HG03175 (cell line): ENCODE results near the gene SCRN3.
A peak's percentile ranks its signal among the peaks of the same experiment; 100 is the strongest.
"Not testable (repeated sequence)": the region's sequence is repeated elsewhere in the genome, so short reads cannot be mapped to it uniquely, and the experiment has no call there.

Experiments used
- ATAC-seq: cut with Tn5 transposase; IDR thresholded peaks from one replicate; pipeline ENCODE4 v1.9.1; 2021; ENCODE audit warnings: mild to moderate bottlenecking, moderate library complexity; ENCODE audit not compliant: unreplicated experiment

SCRN3 gene, protein sequence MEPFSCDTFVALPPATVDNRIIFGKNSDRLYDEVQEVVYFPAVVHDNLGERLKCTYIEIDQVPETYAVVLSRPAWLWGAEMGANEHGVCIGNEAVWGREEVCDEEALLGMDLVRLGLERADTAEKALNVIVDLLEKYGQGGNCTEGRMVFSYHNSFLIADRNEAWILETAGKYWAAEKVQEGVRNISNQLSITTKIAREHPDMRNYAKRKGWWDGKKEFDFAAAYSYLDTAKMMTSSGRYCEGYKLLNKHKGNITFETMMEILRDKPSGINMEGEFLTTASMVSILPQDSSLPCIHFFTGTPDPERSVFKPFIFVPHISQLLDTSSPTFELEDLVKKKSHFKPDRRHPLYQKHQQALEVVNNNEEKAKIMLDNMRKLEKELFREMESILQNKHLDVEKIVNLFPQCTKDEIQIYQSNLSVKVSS

DNA sequence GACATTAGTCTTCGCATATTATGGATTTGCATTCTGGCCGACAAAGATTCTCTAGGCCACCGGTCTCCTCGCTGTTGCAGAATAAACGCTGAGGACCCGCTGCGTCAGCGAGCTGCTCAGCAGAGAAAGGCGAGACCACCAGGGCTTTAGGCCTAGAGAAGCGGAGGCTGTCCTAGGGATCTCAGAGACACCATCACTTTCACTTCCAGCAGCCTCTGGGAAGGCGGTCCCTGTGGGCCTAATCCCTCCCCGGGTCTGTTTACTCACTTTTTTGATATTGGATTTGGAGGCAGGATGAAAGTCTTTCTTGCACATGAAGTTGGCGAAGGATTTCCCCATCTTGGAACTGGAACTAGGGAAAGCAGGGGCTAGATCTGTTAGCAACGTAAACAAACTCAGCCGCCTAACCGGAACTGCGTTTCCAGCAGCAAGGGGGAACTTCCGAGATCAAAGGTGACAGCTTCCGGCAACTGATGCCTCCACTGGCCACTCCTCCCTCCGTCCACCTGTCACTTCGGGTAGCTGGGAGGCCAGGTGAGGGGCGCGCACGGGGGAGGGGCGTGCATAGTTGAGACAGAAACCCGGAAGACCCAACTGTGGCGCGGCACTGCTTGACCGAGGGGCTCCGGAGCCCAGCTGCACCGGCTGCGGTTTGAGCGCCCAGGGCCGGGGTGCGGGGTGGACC, at the start of gene SCRN3:
Gene SCRN3, plus strand, starts transcription at position 447 of the 685 bp plus-strand sequence. CDS start 2,554 bp downstream, outside the sequence.
- ATAC-seq = peak; percentile 97

- ATAC-seq = no peak
Observed at GRCh38 chr2:174350018-174350417, 45.5 kb upstream of the SCRN3 start.

DNA sequence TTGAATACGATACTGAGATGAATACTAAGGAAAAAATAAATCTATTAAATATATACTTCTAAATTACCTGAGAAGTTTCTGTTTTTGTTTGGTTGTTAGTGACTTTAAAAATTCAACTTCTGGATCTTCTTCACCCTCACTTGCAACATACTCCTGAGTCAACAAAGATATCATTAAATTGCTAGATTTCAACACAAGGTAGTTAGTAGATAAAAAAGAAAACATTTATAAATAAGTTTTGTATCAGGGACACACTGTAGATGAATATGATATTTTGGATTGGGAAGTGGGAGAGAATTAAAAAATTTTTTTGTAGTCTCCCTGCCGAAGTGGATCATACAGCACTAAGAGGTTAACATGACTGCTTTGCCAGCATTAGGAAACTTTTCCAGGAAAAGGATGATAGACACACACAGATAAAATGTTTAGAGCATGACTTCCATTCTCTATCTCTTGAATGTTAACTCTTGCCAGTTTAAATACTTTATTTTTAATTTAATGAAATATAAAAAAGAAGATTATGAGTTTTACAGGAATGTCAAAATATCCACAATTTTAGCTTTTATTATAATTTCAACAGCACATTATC, 44.8 kb upstream of the SCRN3 start:
- ATAC-seq = no peak

DNA sequence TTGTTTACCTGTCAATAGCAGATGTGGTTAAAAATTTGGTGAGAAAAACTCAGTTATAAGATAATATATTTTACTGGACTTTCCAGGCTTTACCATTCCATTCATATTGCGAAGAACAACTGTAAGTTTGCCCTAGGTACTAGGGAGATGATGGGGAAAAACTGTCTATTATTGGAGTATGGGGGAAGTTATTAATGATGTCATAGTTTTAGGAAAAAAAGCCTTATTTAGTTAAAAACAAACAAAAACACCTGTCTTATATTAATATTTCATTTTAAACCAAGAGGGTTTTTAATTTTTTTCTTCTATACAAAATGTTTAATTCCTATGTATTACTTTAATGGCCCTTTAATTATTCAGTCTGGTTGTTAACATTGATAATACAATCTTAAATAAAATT, 42.5 kb upstream of the SCRN3 start:
- ATAC-seq = no peak

DNA sequence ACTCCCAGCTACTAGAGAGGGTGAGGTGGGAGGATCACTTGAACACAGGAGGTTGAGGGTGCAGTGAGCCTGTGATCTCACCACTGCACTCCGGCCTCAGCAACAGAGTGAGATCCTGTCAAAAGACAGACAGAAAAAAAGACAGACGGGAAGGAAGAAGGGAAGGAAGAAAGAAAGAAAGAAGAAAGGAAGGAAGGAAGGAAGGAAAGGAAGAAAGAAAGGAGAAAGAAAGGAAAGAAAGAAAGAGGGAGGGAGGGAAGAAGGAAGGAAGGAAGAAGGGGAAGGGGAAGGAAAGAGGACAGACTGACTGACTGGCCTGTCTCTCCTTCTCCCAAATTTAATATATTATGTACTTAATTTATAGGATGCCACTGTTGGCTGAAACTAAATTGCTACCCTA, 39.2 kb upstream of the SCRN3 start:
- ATAC-seq = no peak

DNA sequence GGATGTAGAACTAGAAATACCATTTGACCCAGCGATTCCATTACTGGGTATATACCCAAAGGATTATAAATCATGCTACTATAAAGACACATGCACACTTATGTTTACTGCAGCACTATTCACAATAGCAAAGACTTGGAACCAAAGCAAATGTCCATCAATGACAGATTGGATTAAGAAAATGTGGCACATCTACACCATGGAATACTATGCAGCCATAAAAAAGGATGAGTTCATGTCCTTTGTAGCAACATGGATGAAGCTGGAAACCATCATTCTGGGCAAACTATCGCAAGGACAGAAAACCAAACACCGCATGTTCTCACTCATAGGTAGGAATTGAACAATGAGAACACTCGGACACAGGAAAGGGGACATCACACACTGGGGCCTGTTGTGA, 35.9 kb upstream of the SCRN3 start:
- not testable (repeated sequence) for ATAC-seq

DNA sequence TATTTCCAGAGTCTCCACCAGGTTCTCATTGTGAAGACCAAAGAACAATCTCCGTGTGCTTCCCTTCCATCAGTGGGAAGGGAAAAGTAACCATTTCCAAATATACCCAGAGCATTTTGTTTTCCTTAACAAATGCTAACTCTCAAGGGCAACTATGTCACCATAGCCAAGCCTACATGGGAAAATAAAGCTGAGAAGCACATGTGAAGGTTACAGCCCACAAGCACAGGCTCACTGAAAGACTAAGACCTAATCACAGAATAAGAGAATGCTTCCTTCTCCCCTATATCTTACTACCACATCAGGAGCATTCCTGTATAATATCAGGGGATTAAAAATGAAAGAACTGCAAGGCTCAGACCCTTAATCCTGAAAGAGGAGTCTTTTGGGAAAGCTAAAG, 32.6 kb upstream of the SCRN3 start:
- ATAC-seq = no peak

- not testable (repeated sequence) for ATAC-seq
Observed at GRCh38 chr2:174363492-174364225, 31.9 kb upstream of the SCRN3 start.

GRCh38 chr2:174364628-174365027, 30.9 kb upstream of the SCRN3 start:
- no peak for ATAC-seq

GRCh38 chr2:174365571-174365970, 30.0 kb upstream of the SCRN3 start:
- no peak for ATAC-seq

- no peak for ATAC-seq
Observed at GRCh38 chr2:174368691-174369090, 26.8 kb upstream of the SCRN3 start.

DNA sequence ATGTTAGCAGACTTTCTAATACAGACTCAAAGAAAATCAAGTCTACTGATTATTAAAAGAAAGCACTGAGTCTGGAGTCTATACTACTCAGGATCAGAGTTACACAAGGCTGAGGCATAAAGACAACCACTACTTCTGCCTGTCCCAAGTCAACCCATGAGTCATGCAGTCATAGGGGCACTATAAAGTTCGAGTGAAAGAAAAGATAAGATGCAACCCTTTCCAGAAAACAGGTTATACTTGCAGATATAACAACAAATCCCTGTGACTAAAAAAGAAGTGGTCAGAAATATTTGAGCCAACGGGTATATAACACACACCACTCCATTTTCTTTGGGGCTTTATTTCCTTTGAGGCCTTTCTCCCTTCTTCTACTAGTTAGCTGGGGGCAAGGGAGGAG, 18.6 kb upstream of the SCRN3 start:
- ATAC-seq = no peak

GRCh38 chr2:174383796-174384195, 11.7 kb upstream of the SCRN3 start:
- ATAC-seq = no peak

DNA sequence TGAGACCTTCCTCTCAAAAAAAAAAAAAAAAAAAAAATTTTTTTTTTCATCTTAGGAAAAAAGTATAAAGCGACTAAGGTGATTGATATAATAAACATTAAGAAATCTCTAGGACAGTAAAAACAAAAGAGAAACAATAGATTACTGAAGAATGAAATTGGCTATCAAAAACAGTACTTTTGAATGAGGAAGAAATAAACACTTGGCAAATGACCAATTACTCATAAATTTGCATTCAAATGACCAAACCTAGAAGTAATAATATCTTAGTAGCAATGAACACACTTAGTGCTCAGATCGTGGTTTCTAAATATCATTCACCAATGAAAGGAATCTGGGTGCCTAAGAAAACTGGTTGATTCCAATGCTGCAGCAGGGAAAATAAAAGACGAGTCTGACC, 10.3 kb upstream of the SCRN3 start:
- no peak for ATAC-seq

GRCh38 chr2:174388706-174389105, 6.8 kb upstream of the SCRN3 start:
- not testable (repeated sequence) for ATAC-seq

GRCh38 chr2:174389542-174389941, 6.0 kb upstream of the SCRN3 start:
- no peak for ATAC-seq

- not testable (repeated sequence) for ATAC-seq
Observed at GRCh38 chr2:174390303-174390702, 5.2 kb upstream of the SCRN3 start.

GRCh38 chr2:174392706-174393105, 2.8 kb upstream of the SCRN3 start:
- no peak for ATAC-seq

DNA sequence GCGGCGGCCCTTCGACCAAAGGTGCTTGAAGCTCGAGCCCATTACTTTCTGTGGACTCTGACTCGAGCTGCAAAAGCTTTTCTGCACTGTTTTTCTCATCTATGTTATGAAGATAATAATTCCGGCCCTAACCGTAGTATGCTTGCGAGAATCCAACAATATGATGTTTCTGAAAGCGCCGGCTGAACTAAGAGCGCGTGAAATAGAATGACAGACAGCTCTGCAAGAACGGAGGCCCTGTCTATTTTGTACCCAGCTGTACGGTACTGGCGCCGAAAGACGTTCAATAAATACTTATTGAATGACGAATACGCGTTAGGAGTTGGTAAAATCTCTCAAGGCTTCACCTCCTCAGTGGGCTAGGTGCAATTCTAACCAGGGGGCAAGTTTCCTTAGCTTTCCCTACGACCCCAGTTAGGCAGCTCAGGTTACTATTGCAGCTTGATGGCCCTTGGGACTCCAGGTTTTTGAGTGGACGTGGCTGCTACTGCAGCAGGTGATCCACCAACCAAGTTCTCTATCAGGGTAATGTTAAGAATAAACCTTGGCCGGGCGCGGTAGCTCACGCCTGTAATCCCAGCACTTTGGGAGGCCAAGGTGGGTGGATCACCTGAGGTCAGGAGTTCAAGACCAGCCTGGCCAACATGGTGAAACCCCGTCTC, 570 bp downstream of the SCRN3 start:
- ATAC-seq = peak; percentile 43

DNA sequence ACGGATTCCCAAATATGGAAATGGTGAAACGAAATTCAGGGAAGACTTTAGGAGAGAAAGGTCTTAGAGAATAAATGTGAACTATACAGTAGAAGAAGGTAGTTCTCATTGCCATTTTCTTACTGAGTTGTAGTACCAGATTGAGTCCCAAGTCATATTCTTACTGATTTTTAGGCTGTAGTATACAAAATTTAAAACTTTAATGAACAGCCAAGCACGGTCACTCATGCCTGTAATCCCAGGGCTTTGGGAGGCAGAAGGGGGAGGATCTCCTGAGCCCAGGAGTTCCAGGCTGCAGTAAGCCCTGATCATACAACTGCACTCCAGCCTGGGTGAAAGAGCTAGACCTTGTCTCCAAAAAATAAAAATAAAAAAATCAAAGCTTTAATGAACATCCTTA, 2.2 kb downstream of the SCRN3 start:
- ATAC-seq = no peak

GRCh38 chr2:174399171-174399570, 3.6 kb downstream of the SCRN3 start:
- no peak for ATAC-seq
